ENCODE measurements around the gene JOSD2. TPM values are rescaled to one million over a fixed set of nuclear protein-coding genes. Genes with fewer than 3 reads are reported as not detected.
"Not testable (repeated sequence)": the region's sequence is repeated elsewhere in the genome, so short reads cannot be mapped to it uniquely, and the experiment has no call there.

Gene JOSD2
- total RNA-seq, 2 donors from 2014 or later: 29.4 to 31.7 TPM

DNA sequence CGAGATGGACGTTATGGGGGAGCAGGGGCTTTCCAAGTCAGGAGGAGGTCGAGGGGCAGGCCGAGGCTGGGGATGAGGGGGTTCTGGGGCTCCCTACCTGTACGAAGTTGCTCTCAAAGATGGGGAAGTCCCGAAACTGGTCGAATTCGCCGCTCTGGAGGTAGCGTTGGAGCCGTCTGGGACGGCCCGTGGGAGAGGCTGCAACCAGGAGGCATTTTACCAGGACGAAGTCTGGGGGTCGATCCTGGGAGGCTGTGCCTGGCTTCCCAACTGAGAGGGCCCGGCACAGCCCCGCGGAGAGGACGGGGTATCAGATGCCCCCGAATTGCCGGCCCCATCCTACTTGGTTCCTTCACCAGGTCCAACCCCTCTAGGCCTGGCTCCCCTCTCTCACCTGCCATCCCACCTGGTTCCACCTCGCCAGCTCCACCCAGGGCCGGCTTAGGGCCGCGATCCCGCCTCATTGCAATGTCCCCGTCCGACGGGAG, 35.2 kb downstream of the JOSD2 start:
- 74% methylated on average over 29 of the region's 29 CpGs for WGBS
- Histone ChIP-seq H3K4me3 (peak overlapping the region; percentile 89 to 91), H3K27ac (peak overlapping the region; percentile 72 to 75), H3K27me3 (replicated peaks; ENCODE audit: insufficient read depth) (no peaks in the 10 kb centered on the region), H3K4me1 (replicated peaks) (peaks cover 4% of the 10 kb centered on the region), H3K9me3 (no peaks in the 10 kb centered on the region), H3K36me3 (peaks cover 0 to 12% of the 10 kb centered on the region in 2 donors)
- no peak for DNase-seq (ENCODE audit: low spot score)
- TF ChIP-seq POLR2A (IDR thresholded peaks at IDR 0.05) (no peak), POLR2AphosphoS5 (IDR thresholded peaks at IDR 0.05) (no peak)
- TF ChIP-seq, protein P1, sequence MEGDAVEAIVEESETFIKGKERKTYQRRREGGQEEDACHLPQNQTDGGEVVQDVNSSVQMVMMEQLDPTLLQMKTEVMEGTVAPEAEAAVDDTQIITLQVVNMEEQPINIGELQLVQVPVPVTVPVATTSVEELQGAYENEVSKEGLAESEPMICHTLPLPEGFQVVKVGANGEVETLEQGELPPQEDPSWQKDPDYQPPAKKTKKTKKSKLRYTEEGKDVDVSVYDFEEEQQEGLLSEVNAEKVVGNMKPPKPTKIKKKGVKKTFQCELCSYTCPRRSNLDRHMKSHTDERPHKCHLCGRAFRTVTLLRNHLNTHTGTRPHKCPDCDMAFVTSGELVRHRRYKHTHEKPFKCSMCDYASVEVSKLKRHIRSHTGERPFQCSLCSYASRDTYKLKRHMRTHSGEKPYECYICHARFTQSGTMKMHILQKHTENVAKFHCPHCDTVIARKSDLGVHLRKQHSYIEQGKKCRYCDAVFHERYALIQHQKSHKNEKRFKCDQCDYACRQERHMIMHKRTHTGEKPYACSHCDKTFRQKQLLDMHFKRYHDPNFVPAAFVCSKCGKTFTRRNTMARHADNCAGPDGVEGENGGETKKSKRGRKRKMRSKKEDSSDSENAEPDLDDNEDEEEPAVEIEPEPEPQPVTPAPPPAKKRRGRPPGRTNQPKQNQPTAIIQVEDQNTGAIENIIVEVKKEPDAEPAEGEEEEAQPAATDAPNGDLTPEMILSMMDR (IDR thresholded peaks at IDR 0.05): no peak
- intact Hi-C loops (cut with DNase I): no loop called here

DNA sequence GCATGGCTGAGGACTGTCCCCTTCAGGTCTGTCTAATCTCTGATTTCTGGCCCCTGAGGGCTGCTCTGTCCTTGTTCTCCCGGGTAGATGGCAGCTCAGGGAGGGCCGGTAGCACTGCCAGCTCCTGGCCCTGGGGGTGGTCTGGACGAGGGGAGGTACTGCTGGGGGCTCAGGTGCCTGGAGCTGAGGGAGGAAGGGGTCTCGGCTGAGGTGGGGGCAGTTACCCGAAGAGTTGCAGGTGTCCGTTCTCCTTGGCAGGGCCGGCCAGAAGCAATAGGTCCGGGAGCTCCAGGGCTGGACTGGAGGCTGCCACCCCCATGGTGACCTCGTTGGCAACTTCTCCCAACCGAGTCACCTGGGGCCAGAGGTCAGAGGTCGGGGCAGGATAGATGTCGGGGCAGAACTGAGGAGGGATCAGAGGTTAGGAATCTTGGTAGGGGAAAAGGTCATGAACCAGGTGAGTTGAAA, 35.9 kb downstream of the JOSD2 start:
- intact Hi-C loops (cut with DNase I): no loop called here
- WGBS: 78% methylated on average over 12 of the region's 12 CpGs
- Histone ChIP-seq H3K27me3 (replicated peaks; ENCODE audit: insufficient read depth) (no peaks in the 10 kb centered on the region), H3K4me3 (no peak overlapping the region), H3K36me3 (peaks cover 0 to 7% of the 10 kb centered on the region in 2 donors), H3K4me1 (replicated peaks) (peaks cover 4% of the 10 kb centered on the region), H3K9me3 (no peaks in the 10 kb centered on the region), H3K27ac (no peak overlapping the region)
- no peak for TF ChIP-seq POLR2AphosphoS5 (IDR thresholded peaks at IDR 0.05)
- TF ChIP-seq, protein P1 (IDR thresholded peaks at IDR 0.05): no peak
- TF ChIP-seq POLR2A (IDR thresholded peaks at IDR 0.05): no peak
- no peak for DNase-seq (ENCODE audit: low spot score)

GRCh38 chr19:50473336-50473735, 37.7 kb downstream of the JOSD2 start:
- DNase-seq (ENCODE audit: low spot score); intact Hi-C loops (cut with DNase I); H3K27me3 ChIP-seq (replicated peaks; ENCODE audit: insufficient read depth); H3K4me3 ChIP-seq; H3K4me1 ChIP-seq (replicated peaks); H3K27ac ChIP-seq; H3K9me3 ChIP-seq; H3K36me3 ChIP-seq: not testable (repeated sequence)
- WGBS: 80% methylated on average over 3 of the region's 3 CpGs

- Histone ChIP-seq H3K9me3 (no peaks in the 10 kb centered on the region), H3K4me3 (no peak overlapping the region), H3K4me1 (replicated peaks) (no peaks in the 10 kb centered on the region), H3K27ac (no peak overlapping the region), H3K27me3 (replicated peaks; ENCODE audit: insufficient read depth) (no peaks in the 10 kb centered on the region), H3K36me3 (no peaks in the 10 kb centered on the region)
- 90% methylated on average over 6 of the region's 6 CpGs for WGBS
- intact Hi-C loops (cut with DNase I): no loop called here
- TF ChIP-seq, protein P1 (IDR thresholded peaks at IDR 0.05): no peak
- TF ChIP-seq POLR2A (IDR thresholded peaks at IDR 0.05) (no peak), POLR2AphosphoS5 (IDR thresholded peaks at IDR 0.05) (no peak)
- DNase-seq (ENCODE audit: low spot score): no peak
These were observed 42.2 kb downstream of the JOSD2 start for GRCh38 chr19:50468818-50469217.

DNA sequence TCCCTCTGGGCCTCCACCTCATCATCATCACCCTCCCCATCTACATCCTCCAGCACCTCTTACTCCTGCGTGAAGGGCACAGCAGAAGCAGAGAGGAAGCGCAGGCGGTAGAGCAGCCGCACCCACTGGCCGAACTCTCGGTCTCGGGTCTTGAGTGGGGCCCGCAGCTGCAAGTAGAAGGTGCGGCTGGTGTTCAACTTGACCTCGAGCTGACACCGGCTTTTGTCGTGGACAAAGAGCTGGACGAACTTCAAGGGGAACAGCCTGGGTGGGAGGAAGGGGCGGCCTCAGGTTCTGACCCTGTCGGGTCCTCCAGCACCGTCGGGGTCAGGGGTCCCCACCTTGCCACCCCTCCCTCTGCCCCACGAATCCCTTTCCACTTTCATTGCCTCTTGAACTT, 43.4 kb downstream of the JOSD2 start:
- Histone ChIP-seq H3K4me3 (no peak overlapping the region), H3K27me3 (replicated peaks; ENCODE audit: insufficient read depth) (no peaks in the 10 kb centered on the region), H3K27ac (no peak overlapping the region), H3K4me1 (replicated peaks) (no peaks in the 10 kb centered on the region), H3K36me3 (no peaks in the 10 kb centered on the region), H3K9me3 (no peaks in the 10 kb centered on the region)
- TF ChIP-seq POLR2A (IDR thresholded peaks at IDR 0.05) (no peak), POLR2AphosphoS5 (IDR thresholded peaks at IDR 0.05) (no peak)
- TF ChIP-seq, protein P1 (IDR thresholded peaks at IDR 0.05): no peak
- intact Hi-C loops (cut with DNase I): no loop called here
- DNase-seq (ENCODE audit: low spot score): no peak
- WGBS: 78% methylated on average over 18 of the region's 18 CpGs
